Medulla oblongata (tissue), 1 donor: ENCODE results near the gene SERINC2.
"Not testable (repeated sequence)": the region's sequence is repeated elsewhere in the genome, so short reads cannot be mapped to it uniquely, and the experiment has no call there.

Experiments
- DNase-seq: peaks from one replicate; pipeline ENCODE4 v3.0.0-alpha.2; 2015; ENCODE audit errors: extremely low spot score

The SERINC2 gene

DNA sequence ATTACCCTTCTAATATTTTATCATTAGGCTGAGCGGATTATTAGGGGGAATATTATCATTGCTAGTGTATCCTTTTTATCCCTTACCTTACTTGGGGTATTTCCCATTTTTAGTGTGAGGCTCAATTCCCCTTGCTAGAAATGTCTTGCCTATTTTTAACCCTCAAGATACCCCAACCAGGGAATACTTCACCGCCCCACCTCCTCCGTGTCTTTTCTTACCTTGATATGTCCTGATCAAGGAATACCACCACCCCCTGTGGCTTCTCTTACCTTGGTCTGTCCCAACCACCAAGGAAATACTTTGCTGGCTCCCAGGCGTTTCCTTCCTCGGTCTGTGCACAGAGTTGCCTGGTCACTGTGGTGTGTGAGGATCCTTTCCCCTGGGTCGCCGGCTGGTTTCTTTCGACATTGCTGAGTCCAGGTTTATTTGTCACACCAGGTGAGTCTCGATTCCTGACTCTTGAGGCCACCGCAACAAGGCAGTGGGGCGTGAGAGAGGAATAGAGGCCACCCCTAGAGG is 57.8 kb downstream of the SERINC2 start:
- no peak for DNase-seq

DNA sequence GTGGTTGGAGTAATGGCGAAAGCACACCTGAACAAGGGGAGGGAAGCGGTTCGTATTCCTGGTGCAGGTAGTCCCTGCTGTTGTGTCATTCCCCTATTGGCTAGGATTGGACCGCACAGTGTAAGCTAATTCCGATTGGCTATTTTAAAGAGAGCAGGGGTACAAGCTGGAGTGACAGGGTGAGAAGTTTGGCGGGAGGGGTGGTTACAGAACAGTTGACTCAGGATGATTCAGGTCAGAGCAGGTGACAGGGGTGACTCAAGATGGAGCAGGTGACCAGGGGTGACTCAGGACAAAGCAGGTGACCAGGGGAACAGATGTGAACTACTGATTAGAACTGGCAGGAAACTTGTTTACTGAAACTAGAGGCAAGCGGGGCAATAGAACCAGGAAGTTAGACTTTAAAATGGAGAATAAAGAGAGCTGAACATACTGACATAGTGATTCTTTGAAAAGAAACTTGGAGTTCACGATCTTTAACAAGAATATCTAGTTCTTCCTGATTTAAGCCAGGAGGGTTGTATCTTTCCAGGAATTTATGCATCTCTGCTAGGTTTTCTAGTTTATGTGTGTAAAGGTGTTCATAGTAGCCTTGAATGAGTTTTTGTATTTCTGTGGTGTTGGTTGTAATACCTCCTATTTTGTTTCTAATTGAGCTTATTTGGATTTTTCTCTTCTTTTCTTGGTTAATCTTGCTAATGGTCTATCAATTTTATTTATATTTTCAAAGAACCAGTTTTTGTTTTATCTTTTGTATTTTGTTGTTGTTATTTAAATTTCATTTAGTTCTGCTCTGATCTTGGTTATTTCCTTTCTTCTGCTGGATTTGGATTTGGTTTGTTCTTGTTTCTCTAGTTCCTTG is 58.7 kb downstream of the SERINC2 start:
- not testable (repeated sequence) for DNase-seq

DNA sequence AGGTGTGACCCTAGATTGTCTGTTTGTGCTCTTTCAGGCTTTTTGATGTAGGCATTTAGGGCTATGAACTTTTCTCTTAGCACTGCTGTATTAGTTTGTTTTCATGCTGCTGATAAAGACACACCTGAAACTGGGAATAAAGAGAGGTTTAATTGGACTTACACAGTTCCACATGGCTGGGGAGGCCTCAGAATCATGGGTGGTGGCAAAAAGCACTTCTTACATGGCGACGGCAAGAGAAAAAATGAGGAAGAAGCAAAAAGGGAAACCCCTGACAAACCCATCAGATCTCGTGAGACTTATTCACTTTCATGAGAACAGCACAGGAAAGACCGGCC is 59.3 kb downstream of the SERINC2 start:
- DNase-seq, result not testable (repeated sequence)

DNA sequence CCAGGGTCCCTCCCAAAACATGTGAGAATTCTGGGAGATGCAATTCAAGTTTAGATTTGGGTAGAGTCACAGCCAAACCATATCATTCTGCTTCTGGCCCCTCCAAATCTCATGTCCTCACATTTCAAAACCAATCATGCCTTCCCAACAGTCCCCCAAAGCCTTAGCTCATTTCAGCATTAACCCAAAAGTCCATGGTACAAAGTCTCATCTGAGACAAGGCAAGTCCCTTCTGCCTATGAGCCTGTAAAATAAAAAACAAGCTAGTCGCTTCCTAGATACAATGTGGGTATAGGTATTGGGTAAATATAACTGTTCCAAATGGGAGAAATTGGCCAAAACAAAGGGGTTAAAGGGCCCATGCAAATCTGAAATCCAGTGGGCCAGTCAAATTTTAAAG is 59.7 kb downstream of the SERINC2 start:
- not testable (repeated sequence) for DNase-seq

DNA sequence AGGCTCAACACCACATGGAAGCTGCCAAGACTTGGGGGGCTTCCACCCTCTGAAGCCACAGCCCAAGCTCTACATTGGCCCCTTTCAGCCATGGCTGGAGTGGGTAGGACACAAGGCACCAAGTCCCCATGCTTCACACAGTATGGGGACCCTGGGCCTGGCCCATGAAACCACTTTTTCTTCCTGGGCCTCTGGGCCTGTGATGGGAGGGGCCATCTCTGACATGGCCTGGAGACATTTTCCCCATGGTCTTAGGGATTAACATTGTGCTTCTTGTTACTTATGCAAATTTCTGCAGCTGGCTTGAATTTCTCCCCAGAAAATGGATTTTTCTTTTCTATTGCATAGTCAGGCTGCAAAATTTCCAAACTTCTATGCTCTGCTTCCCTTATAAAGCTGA is 60.5 kb downstream of the SERINC2 start:
- DNase-seq, result not testable (repeated sequence)

DNA sequence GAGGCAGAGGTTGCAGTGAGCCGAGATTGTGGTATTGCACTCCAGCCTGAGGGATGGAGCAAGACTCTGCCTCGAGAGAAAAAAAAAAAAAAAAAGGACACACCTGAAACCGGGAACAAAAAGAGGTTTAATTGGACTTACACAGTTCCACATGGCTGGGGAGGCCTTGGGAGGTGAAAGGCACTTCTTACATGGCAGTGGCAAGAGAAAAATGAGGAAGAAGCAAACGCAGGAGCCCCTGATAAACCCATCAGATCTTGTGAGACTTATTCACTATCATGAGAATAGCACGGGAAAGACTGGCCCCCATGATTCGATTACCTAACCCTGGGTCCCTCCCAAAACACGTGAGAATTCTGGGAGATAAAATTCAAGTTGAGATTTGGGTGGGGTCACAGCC is 61.6 kb downstream of the SERINC2 start:
- DNase-seq, result not testable (repeated sequence)

DNA sequence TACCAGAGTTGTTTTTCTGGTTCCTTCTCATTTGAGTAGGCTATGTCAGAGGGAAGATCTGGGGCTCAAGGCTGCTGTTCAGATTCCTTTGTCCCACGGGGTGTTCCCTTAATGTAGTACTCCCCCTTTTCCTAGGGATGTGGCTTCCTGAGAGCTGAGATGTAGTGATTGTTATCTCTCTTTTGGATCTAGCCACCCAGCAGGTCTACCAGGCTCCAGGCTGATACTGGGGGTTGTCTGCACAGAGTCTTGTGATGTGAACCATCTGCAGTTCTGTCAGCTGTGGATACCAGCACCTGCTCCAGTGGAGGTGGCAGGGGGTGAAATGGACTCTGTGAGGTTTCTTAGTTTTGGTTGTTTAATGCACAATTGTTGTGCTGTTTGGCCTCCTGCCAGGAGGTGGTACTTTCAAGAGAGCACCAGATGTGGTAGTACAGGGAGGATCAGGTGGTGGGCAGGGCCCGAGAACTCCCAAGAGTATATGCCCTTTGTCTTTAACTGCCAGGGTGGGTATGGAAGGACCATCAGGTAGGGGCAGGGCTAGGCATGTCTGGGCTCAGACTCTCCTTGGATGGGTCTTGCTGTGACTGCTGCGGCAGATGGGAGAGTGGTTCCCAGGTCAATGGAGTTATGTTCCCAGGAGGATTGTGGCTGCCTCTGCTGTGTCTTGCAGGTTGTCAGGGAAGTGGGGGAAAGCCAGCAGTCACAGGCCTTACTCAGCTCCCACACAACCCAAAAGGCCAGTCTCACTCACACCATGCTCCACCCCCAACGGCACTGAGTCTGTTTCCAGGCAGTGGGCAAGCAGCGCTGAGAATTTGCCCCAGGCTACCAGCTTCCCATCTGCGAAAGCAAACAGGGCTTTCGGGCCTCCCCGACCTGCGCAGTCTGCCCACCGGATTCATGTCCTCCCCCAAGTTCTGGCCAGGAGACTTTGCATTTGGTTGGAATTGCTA is 64.2 kb downstream of the SERINC2 start:
- no peak for DNase-seq

DNA sequence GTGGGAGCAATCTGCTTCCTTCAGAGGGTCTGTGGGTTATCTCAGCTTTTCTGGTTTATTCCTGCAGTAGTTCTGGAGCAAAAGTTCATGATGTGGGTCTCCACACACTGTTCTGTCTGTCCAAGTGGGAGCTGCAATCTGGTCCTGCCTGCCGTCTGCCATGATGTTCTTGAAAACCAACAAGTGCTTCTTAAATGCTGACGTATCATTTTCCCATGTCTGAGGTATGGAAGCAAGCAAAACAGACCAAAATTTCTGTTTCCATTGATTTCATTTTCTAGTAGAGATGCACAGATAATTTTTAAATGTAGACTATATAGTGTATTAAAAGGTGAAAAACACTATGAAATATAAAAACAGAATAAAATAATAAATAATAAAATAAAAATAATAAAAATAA is 65.2 kb downstream of the SERINC2 start:
- DNase-seq, result no peak

DNA sequence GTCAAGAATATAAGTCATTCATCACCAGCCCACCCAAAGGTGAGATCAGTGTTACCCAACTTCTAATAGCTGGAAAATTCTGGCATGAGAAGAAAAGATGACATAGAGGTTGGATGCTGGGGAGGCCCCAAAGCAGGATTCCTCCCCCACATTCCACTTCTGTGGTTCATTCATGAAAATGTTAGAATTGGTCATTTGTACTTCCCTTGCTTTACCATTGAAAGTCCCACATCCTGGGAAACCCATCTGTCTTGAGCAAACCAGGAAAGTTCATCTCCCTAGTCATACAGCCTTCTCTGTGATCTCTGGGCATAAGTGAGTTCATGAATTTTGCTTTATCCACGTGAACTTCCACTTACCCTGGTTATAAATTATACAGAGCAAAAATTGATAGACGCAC is 66.8 kb downstream of the SERINC2 start:
- DNase-seq, result no peak

DNA sequence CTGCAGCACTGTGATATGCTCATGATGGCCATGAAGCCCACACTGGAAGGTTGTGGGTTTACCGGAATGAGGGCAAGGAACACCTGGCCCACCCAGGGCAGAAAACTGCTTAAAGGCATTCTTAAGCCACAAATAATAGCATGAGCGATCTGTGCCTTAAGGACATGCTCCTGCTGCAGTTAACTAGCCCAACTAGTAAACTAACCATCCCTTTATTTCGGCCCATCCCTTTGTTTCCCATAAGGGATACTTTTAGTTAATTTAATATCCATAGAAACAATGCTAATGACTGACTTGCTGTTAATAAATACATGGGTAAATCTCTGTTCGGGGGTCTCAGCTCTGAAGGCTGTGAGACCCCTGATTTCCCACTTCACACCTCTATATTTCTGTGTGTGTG is 67.4 kb downstream of the SERINC2 start:
- DNase-seq, result not testable (repeated sequence)

DNA sequence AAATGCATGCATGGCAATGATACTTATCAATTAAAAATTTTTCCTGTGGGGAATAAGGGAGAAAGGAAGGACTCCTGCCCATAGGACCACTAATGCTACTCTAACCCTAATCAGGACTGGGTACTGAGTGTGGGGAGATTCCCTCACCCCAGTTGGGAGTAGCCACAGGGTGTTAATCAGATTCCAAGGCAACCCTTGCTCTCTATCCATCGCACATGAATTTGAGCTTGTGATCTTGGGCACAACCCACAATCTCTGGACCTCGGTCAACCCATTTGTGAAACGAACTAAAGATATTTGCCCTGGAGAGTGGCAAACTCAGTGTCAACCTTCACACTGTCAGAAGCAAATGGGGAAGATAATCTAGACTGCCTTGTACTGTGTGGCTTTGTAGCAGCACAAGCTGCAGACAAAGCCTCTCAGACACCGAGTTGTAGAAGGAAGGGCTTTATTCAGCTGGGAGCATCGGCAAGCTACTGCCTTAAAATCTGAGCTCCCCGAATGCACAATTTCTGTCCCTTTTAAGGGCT is 69.5 kb downstream of the SERINC2 start:
- peak; percentile 20 for DNase-seq

DNA sequence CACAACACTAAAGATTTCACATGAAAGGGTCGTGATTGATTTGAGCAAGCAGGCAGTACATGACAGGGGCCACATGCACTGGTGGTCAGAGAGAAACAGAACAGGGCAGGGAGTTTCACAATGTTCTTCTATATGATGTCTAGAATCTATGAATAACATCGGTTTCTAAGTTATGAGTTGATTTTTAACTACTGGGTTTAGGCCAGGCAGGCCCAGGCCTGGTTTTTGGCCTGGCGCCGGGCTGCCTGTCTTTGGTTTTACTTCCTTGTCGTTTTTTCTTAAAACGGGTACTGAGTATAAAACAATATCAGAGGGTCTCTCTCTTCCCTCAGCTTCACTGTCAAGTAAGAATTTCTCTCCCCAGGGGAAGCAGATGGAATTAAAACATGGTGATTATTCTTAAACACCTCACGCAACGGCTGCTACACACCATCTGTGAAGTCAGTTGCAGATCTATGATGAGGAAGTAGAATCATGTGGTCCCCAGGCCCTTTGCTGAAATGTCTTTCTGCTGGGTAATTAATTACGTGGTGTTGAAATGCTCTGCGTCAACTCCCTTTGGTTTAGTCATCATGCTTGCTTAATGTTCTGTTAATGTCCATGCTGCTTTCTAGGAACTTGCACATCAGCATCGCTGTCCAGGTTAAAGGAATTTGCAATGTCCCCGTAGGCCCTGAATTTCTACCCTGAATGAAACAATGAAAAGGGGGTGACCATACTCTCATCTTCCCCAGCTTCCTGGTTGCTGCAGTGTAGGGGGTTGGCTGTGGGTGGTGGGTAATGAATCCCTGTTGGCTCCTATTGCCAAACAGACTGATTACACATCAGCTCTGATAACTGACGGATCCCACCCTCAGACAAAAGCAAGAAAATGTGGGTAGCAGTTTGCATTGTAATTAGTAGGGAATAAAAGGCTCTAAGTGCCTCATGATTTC is 70.3 kb downstream of the SERINC2 start:
- DNase-seq, result peak; percentile 76
